GM12875 (cell line): Measurements from ENCODE around the gene KCNC2.

ENCODE experiments used
- H3K4me3 ChIP-seq: one replicate; pipeline ENCODE4 v1.5.1; 2011; ENCODE audit warnings: low read depth, low read length, control low read depth
- CTCF ChIP-seq: IDR thresholded peaks from 2 replicates; pipeline ENCODE4 v1.5.1; 2011; ENCODE audit warnings: low read depth, mild to moderate bottlenecking, control low read depth, inconsistent platforms, low read length, moderate library complexity, borderline replicate concordance; ENCODE audit not compliant: insufficient read depth

KCNC2 gene

DNA sequence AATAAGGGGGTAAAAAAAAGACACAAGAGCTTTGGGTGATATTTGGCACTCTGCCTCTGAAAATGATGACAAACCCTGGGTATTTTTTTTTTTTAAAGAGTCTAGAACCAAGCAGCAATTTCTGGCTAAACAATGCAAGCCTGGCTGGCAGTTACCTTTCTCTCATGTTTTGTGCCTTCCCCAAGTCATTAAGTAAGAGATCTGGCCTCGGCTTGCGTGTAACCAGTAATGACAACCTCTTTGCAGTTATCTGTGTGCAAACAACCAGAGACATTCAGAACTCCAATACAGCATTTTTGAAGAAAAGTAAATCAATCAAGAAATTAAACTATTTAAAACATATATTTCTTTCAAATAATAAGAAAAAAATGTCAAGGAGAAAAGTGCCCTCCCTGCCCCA is 167.5 kb downstream of the KCNC2 start:
- no peak overlapping the region for H3K4me3 ChIP-seq
- no peak for TF ChIP-seq CTCF

GRCh38 chr12:75041472-75041871 is 168.2 kb downstream of the KCNC2 start:
- TF ChIP-seq CTCF = no peak
- no peak overlapping the region for H3K4me3 ChIP-seq

DNA sequence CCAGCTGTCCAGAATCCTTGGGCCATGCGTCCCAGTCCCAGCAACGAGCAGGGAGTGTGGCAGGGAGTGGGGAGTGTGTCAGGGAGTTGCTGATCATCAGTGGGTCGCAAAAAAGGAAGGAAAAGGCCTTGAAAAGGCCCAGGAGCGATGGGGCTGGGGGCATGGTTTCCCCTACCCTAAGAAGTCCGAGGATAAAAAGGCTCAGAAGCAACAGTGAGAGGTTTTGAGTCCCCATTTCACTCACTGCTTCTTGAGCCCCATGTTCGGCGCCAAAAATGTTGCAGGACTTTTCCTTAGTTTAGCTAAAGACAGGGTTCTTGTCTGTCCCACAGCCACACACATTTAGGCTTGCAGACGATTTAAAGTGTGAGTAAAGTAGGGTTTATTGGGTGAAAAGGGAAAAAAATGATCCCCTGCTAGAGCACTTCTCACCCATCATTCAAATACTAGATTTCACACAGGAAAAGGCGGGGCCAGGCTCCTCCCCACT is 189.5 kb downstream of the KCNC2 start:
- TF ChIP-seq CTCF = no peak
- H3K4me3 ChIP-seq = no peak overlapping the region

DNA sequence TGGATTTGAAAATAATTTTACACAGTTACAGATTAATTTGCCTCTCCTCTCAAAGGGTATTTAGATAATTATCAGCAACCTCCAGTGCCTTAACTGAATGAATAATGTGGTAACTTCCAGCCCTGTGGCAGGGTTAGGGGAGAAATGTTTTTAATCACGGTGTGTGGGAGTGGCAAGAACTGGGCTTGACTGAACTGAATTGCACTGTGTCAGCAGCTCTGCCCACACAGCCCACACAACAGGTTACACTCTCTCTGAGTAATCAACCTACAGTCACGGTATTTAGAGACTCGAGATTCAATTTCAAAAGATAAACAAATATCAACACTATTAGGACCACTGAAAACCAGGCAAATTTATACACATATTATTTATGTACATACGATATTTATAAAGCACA is 198.5 kb downstream of the KCNC2 start:
- no peak overlapping the region for H3K4me3 ChIP-seq
- no peak for TF ChIP-seq CTCF

- no peak for TF ChIP-seq CTCF
- no peak overlapping the region for H3K4me3 ChIP-seq
Measured at GRCh38 chr12:75007133-75007532, 202.5 kb downstream of the KCNC2 start.

GRCh38 chr12:75000120-75000519 is 209.5 kb downstream of the KCNC2 start:
- no peak for TF ChIP-seq CTCF
- no peak overlapping the region for H3K4me3 ChIP-seq

DNA sequence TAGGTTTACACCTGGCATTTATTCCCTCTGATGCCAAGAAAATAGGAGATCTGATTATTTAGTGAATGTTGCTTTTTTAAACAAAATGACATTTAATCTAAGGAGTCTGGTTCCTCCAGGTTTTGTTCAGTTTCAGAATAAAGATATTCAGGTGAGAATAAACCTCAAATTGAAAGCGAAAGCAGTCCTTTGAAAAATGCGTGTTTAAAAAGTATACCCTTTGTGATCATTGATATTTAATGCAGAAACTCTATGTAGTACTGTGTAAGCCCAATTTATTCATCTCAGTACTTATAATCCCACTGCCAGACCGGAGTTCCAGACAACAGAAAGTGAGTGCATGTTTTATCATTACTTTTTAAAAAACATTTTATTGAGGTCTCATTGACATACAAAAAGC is 210.2 kb downstream of the KCNC2 start:
- H3K4me3 ChIP-seq = no peak overlapping the region
- no peak for TF ChIP-seq CTCF
